SU-DHL-6 (cell line): Measurements from ENCODE around the gene SLC22A15.

ENCODE experiments used
- H2AFZ ChIP-seq: fragments of 200-600 bp; sonication (generic); 2 replicates; pipeline ENCODE4 v1.6.1; 2014; ENCODE audit warnings: low read depth, mild to moderate bottlenecking, moderate library complexity, mixed read lengths, antibody characterized with exemption, low read length; ENCODE audit not compliant: severe bottlenecking
- H3F3A ChIP-seq: fragments of 200-600 bp; shearing (Covaris generic); 2 replicates; pipeline ENCODE4 v1.6.0; 2016; ENCODE audit warnings: antibody characterized with exemption, mild to moderate bottlenecking; ENCODE audit not compliant: insufficient read depth
- H3K27ac ChIP-seq: fragments of 200-600 bp; sonication (generic); 2 replicates; pipeline ENCODE4 v1.5.1; 2016; ENCODE audit warnings: low read depth, mild to moderate bottlenecking, low read length, moderate library complexity, mixed read lengths
- H3K27me3 ChIP-seq: fragments of 200-600 bp; sonication (generic), shearing (Covaris generic); 2 replicates; pipeline ENCODE4 v1.6.0; 2014; ENCODE audit warnings: mild to moderate bottlenecking, low read length
- H3K36me3 ChIP-seq: fragments of 200-600 bp; sonication (generic); 2 replicates; pipeline ENCODE4 v1.6.1; 2014; ENCODE audit warnings: mild to moderate bottlenecking, low read length, mixed read lengths
- H3K4me2 ChIP-seq: fragments of 300-600, 200-600 bp; shearing (Covaris generic), sonication (generic); 2 replicates; pipeline ENCODE4 v1.6.0; 2014; ENCODE audit warnings: low read length, low read depth, mild to moderate bottlenecking; ENCODE audit not compliant: poor library complexity, severe bottlenecking
- H3K4me3 ChIP-seq: fragments of 200-600 bp; sonication (generic); 2 replicates; pipeline ENCODE4 v1.5.1; 2014; ENCODE audit warnings: antibody characterized with exemption, low read length, mild to moderate bottlenecking, mixed read lengths; ENCODE audit not compliant: insufficient read depth, poor library complexity, severe bottlenecking
- H3K79me2 ChIP-seq: fragments of 200-600 bp; sonication (generic); 2 replicates; pipeline ENCODE4 v1.6.1; 2014; ENCODE audit warnings: mild to moderate bottlenecking, low read length, moderate library complexity; ENCODE audit not compliant: insufficient read depth
- H3K9ac ChIP-seq: fragments of 200-600 bp; sonication (generic); 2 replicates; pipeline ENCODE4 v1.7.0; 2014; ENCODE audit warnings: mild to moderate bottlenecking, low read length
- H3K9me2 ChIP-seq: fragments of 200-600 bp; sonication (generic); replicated peaks from 2 replicates; pipeline ENCODE4 v1.6.1; 2014; ENCODE audit warnings: low read length; ENCODE audit not compliant: insufficient read depth
- H3K9me3 ChIP-seq: fragments of 200-600 bp; sonication (generic); 2 replicates; pipeline ENCODE4 v1.6.1; 2014; ENCODE audit warnings: low read length, mixed read lengths; ENCODE audit not compliant: insufficient read depth
- H4K20me1 ChIP-seq: fragments of 200-600 bp; sonication (generic); 2 replicates; pipeline ENCODE4 v1.6.1; 2014; ENCODE audit warnings: low read depth, mild to moderate bottlenecking, antibody characterized with exemption, low read length, moderate library complexity, mixed read lengths
- EZH2phosphoT487 ChIP-seq: fragments of 200-600 bp; sonication (generic), shearing (Covaris generic); conservative IDR thresholded peaks from 2 replicates; pipeline ENCODE4 v1.6.1; 2018; ENCODE audit warnings: mild to moderate bottlenecking, antibody characterized with exemption, low read length, moderate library complexity, mixed read lengths
- TF ChIP-seq, protein P1 (sequence below): fragments of 200-600 bp; sonication (generic); IDR thresholded peaks from one replicate; pipeline ENCODE4 v1.5.1; 2017; ENCODE audit warnings: antibody characterized with exemption, mild to moderate bottlenecking, low read length, moderate library complexity; ENCODE audit not compliant: insufficient read depth, poor library complexity, severe bottlenecking

The SLC22A15 gene

DNA sequence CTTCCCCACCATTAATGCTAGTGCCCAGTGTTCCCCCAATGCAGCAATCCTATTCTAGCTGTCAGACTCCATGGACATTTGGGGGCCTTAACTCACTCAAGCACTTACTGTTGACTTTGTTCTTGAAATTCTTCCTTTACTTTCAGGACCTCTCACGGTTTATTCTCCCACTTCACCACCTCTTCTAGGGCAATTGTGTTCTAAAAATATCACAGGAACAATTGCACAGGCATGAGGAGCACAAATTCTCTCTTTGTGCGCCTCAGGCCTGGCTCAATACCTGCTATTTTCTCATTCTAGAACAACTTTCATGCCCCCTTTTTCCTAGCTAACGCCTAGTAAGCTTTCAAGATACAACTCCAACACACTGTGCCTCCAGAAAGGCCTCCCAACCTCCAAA lies 142.2 kb downstream of the SLC22A15 start:
- Histone ChIP-seq H4K20me1 (no peaks in the 10 kb centered on the region), H3K9ac (no peak overlapping the region), H3F3A (no peaks in the 10 kb centered on the region), H3K79me2 (no peaks in the 10 kb centered on the region), H3K27me3 (no peaks in the 10 kb centered on the region), H2AFZ (no peak overlapping the region), H3K27ac (no peak overlapping the region), H3K4me2 (no peak overlapping the region), H3K36me3 (no peaks in the 10 kb centered on the region), H3K9me2 (no peaks in the 10 kb centered on the region), H3K9me3 (no peaks in the 10 kb centered on the region), H3K4me3 (no peak overlapping the region)
- TF ChIP-seq EZH2phosphoT487 = no peak
- TF ChIP-seq, protein P1, sequence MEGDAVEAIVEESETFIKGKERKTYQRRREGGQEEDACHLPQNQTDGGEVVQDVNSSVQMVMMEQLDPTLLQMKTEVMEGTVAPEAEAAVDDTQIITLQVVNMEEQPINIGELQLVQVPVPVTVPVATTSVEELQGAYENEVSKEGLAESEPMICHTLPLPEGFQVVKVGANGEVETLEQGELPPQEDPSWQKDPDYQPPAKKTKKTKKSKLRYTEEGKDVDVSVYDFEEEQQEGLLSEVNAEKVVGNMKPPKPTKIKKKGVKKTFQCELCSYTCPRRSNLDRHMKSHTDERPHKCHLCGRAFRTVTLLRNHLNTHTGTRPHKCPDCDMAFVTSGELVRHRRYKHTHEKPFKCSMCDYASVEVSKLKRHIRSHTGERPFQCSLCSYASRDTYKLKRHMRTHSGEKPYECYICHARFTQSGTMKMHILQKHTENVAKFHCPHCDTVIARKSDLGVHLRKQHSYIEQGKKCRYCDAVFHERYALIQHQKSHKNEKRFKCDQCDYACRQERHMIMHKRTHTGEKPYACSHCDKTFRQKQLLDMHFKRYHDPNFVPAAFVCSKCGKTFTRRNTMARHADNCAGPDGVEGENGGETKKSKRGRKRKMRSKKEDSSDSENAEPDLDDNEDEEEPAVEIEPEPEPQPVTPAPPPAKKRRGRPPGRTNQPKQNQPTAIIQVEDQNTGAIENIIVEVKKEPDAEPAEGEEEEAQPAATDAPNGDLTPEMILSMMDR = no peak
